Measurements from ENCODE around the gene XRCC1. TPM values are rescaled to one million over a fixed set of nuclear protein-coding genes. Genes with fewer than 3 reads are reported as not detected.

The XRCC1 gene
- total and polyA plus RNA-seq, 10 of the 15 experiments (the other 5 are each of a cell fraction or from before 2014, with no cell fraction given) = 2.0 to 51.1 (median 33.7) TPM

DNA sequence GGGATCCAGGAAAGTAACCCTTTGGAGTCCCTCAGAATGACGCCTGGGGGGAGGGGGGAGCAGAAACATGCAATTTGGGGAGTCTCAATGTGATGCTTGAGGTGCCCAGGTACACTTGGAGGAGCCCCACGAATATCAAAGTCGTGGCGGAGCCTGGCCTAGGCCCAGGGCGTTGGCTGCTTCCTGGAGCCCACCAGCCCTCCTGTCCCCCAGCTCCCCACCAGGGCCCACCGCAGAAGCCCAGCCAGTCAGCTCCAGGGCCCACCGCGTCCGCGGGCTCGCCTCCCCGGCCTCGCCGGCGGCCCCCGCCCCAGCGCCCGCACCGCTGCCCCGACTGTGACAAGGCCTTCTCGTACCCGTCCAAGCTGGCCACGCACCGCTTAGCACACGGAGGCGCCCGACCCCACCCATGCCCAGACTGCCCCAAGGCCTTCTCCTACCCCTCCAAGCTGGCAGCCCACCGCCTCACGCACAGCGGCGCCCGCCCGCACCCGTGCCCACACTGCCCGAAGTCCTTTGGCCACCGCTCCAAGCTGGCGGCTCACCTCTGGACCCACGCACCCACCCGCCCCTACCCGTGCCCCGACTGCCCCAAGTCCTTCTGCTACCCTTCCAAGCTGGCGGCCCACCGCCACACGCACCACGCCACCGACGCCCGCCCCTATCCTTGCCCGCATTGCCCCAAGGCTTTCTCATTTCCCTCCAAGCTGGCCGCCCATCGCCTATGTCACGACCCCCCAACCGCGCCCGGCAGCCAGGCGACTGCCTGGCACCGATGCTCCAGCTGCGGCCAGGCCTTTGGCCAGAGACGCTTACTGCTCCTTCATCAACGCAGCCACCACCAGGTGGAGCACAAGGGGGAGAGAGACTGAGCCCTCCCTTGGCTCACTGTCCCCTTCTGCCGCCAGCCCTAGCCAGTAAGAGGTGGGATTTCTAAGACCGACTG, 40.2 kb downstream of the XRCC1 start:
- no peak for DNase-seq (ENCODE audit: low read depth, low spot score)
- H3K4me3 ChIP-seq = no peak overlapping the region
- TF ChIP-seq, protein P1, sequence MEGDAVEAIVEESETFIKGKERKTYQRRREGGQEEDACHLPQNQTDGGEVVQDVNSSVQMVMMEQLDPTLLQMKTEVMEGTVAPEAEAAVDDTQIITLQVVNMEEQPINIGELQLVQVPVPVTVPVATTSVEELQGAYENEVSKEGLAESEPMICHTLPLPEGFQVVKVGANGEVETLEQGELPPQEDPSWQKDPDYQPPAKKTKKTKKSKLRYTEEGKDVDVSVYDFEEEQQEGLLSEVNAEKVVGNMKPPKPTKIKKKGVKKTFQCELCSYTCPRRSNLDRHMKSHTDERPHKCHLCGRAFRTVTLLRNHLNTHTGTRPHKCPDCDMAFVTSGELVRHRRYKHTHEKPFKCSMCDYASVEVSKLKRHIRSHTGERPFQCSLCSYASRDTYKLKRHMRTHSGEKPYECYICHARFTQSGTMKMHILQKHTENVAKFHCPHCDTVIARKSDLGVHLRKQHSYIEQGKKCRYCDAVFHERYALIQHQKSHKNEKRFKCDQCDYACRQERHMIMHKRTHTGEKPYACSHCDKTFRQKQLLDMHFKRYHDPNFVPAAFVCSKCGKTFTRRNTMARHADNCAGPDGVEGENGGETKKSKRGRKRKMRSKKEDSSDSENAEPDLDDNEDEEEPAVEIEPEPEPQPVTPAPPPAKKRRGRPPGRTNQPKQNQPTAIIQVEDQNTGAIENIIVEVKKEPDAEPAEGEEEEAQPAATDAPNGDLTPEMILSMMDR (IDR thresholded peaks at IDR 0.05 in 2 of 3, conservative IDR thresholded peaks at IDR 0.05 in 1 of 3; ENCODE audit: control insufficient read depth in 2 of 3, extremely low read depth in 1 of 3, insufficient read depth in 1 of 3, low read depth in 3 of 3, low read length in 3 of 3) = peak in 2 of 3 experiments; percentile 22 to 35; a peak in 2 of 6 replicates
- TF ChIP-seq POLR2A (IDR thresholded peaks at IDR 0.05; ENCODE audit: low read depth, low read length) = peak; percentile 42; the same call in 1 of the 2 replicates
- no peak for TF ChIP-seq WRNIP1 (IDR thresholded peaks at IDR 0.05; ENCODE audit: borderline replicate concordance, low read depth, low read length)
- no peak for TF ChIP-seq TCF7 (IDR thresholded peaks at IDR 0.05; ENCODE audit: borderline replicate concordance)
- intact Hi-C loops (cut with micrococcal nuclease; ENCODE audit: unreplicated experiment) (no loop called here), in situ Hi-C loops (cut with MboI) (no loop called here)
- no peak for ATAC-seq
- WGBS (ENCODE audit: insufficient coverage, insufficient replicate concordance, low lambda C conversion rate, missing lambda C conversion rate) = 96% methylated on average over 50 of the region's 62 CpGs
- no peak overlapping the region for H3K9ac ChIP-seq (ENCODE audit: control insufficient read depth, insufficient read depth, low read length)
- POLR2A ChIA-PET = interaction anchor here (0.5 to 2.8 kb wide), 3 partner anchors 8 to 133 kb away, joined by 3 to 6 read pairs (median 4); partner anchors contain the start of gene ETHE1
- H3K79me2 ChIP-seq (ENCODE audit: control insufficient read depth, insufficient read depth, low read length) = no peaks in the 10 kb centered on the region
- no peak for FAIRE-seq
- H3K27ac ChIP-seq (ENCODE audit: control insufficient read depth, insufficient read depth) = no peak overlapping the region
- no peak overlapping the region for H3K4me2 ChIP-seq (ENCODE audit: control insufficient read depth, insufficient read depth)
- H3K36me3 ChIP-seq (ENCODE audit: control insufficient read depth in 2 of 2, insufficient read depth in 2 of 2, low read length in 1 of 2) = no peaks in the 10 kb centered on the region; a peak in 2 of 4 replicates
- H3K9me3 ChIP-seq (replicated peaks; ENCODE audit: control insufficient read depth, insufficient read depth, low read length) = no peaks in the 10 kb centered on the region; the same call in 2 of the 3 replicates
- no peaks in the 10 kb centered on the region for H3K27me3 ChIP-seq (replicated peaks in 1 of 2; ENCODE audit: control insufficient read depth in 2 of 2, insufficient read depth in 2 of 2, low read length in 1 of 2)
- no peak overlapping the region for H2AFZ ChIP-seq (ENCODE audit: control insufficient read depth, low read depth, low read length)
- SMC1A ChIA-PET (ENCODE audit: uncharacterized antibody, unreplicated experiment) = interaction anchor here (0.9 to 2.2 kb wide), 5 partner anchors 9 to 60 kb away, joined by 3 to 7 read pairs (median 5); partner anchors contain the start of gene XRCC1
- no TSS peak for BruUV-seq (replicated peaks)
- RAD21 ChIA-PET (ENCODE audit: unreplicated experiment) = interaction anchor here (0.6 to 2.4 kb wide), 5 partner anchors 10 to 142 kb away, joined by 3 to 18 read pairs (median 3); partner anchors contain the start of genes IRGQ and ZNF576
- no peaks in the 10 kb centered on the region for H4K20me1 ChIP-seq (ENCODE audit: control insufficient read depth, insufficient read depth)
- peaks cover 8% of the 10 kb centered on the region; the same call in 1 of the 2 replicates for H3K4me1 ChIP-seq (ENCODE audit: control insufficient read depth, insufficient read depth, low read length)
- CTCF ChIA-PET = interaction anchor here (1.5 to 4.9 kb wide), 6 partner anchors 10 to 88 kb away, joined by 4 to 36 read pairs (median 12); partner anchors contain the start of gene IRGQ

All from GM12878 (cell line).